AG08395 (cell line): ENCODE data around the gene TDRD1.
"Not testable (repeated sequence)": the region's sequence is repeated elsewhere in the genome, so short reads cannot be mapped to it uniquely, and the experiment has no call there.

Experiments used
- DNase-seq: peaks from one replicate; pipeline ENCODE4 v3.0.0; 2012; ENCODE audit warnings: mixed read lengths, low spot score

TDRD1 gene, protein sequence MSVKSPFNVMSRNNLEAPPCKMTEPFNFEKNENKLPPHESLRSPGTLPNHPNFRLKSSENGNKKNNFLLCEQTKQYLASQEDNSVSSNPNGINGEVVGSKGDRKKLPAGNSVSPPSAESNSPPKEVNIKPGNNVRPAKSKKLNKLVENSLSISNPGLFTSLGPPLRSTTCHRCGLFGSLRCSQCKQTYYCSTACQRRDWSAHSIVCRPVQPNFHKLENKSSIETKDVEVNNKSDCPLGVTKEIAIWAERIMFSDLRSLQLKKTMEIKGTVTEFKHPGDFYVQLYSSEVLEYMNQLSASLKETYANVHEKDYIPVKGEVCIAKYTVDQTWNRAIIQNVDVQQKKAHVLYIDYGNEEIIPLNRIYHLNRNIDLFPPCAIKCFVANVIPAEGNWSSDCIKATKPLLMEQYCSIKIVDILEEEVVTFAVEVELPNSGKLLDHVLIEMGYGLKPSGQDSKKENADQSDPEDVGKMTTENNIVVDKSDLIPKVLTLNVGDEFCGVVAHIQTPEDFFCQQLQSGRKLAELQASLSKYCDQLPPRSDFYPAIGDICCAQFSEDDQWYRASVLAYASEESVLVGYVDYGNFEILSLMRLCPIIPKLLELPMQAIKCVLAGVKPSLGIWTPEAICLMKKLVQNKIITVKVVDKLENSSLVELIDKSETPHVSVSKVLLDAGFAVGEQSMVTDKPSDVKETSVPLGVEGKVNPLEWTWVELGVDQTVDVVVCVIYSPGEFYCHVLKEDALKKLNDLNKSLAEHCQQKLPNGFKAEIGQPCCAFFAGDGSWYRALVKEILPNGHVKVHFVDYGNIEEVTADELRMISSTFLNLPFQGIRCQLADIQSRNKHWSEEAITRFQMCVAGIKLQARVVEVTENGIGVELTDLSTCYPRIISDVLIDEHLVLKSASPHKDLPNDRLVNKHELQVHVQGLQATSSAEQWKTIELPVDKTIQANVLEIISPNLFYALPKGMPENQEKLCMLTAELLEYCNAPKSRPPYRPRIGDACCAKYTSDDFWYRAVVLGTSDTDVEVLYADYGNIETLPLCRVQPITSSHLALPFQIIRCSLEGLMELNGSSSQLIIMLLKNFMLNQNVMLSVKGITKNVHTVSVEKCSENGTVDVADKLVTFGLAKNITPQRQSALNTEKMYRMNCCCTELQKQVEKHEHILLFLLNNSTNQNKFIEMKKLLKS

DNA sequence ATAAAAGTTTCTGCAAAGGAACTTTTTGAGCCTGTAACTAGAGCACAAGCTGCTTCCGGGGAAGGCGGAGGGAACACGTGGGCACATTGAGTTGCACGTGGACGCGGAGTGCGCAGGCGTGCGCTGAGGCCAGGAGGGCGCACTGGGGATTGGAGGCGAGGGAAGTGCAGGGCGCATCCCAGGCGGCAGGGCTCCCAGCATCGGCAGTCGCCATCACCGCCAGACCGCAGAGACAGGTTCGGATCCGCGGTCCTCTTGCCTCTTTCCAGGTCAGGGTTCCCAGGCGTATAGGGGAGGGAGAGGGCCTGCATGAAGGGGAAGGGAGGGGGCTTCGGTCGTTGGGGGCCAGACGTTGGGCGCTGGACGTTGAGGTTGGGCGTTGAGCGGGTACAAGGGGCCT is at the start of gene TDRD1:
TDRD1 (plus strand) TSS at position 206 of the 400 bp plus-strand sequence. CDS start 8,479 bp downstream, outside the sequence.
- no peak for DNase-seq

DNA sequence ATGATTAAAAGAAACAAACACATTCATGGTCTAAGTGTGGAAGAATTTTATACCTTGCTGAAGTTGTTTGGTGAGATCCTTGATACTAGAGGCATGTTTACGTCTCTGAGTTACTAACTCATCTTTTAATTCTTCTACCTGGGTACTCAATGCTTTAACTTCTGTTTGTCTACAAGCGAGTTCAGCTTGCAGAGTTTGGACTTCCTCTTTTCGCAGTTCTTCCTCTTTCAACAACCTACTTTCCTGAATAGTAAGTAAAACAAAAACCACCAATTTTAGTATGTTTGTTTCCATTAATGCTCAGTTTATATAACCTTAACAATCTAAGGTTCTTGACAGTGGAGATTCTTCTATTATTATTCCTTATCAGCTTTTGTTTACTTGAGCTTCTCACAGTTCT is 48.1 kb upstream of the TDRD1 start:
- no peak for DNase-seq

DNA sequence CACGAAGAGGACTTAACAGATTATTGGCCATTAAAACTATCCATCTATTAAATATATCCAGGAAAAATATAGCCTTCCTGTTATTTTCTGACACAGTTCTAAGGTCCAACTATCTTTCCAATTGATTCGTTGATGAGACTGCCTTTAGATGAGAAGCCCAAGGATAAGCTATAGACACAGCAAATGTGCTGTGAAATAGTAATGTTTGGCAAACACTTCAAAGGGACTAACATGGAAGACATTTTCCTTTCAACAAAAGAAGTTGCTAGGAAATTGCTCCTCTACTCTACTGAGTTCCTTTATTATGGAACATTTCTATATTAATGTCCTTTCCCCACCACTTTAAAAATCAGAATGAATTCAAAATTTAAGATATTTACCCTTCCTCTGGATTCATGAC is 43.7 kb upstream of the TDRD1 start:
- no peak for DNase-seq

DNA sequence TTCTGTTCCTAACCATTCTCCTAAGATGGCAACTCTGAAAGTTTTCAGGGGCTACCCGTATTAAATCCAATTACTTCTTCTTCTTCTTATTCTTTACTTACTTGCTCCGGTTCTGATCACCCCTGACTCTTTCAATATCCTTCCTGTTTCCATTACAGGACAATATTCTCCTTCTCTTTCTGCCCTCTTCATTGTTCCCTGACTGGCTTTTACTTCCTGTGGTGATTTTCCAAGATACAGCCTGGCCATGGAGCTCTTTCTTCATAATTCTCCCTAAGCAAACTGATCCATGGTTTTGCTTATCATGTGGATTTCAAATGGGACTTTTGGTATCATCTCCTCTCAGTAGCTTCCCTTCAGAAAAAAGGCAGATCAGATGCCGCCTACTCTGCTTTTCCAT is 40.6 kb upstream of the TDRD1 start:
- no peak for DNase-seq

DNA sequence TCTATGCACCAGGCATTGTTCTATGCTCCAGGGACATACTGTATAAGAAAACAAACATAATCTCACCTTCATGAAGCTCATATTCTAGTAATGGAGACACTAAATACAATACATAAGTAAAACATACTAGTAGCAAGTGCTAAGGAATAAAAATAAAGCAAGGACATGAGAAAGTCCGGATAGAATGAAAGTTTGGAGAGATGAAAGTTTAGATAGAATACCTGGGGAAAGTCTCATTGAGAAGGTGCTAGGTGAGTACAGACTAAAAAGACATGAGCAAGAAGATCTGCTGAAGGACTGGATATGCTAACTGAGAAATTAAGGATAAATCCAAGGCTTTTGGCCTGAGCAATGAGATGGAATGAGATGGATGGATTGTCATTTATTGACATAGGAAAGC is 39.1 kb upstream of the TDRD1 start:
- DNase-seq = no peak

DNA sequence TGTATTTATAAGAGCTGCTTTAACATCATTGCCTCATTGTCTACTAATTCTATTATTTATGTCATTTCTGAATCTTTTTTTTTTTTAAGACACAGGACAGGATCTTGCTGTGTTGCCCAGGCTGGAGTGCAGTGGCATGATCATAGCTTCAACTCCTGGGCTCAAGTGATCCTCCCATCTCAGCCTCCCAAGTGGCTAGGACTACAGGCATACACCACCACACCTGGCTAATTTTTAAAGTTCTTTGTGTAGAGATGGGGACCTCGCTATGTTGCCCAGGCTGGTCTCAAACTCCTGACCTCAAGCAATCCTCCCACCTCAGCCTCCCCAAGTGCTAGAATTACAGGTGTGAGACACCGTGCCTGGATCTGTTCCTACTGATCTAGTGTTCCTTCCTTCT is 38.3 kb upstream of the TDRD1 start:
- not testable (repeated sequence) for DNase-seq

DNA sequence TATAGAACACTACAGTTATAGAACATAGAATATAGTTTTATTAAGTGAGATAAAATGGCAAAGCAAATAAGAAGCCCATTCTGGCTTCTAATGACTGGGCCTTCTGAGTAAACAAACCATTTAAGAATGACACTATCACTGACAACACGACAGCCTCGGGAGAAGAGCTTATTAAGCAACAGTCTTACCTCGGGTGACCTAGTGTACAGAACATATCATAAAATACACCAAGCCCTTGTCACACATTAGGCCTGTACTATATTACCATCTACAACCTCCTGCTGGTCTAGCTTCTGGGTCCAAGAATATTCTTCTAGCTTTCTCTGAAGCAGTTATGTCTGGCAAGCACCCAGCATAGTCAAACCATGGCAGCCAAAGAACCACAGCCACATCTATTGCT is 37.1 kb upstream of the TDRD1 start:
- no peak for DNase-seq

DNA sequence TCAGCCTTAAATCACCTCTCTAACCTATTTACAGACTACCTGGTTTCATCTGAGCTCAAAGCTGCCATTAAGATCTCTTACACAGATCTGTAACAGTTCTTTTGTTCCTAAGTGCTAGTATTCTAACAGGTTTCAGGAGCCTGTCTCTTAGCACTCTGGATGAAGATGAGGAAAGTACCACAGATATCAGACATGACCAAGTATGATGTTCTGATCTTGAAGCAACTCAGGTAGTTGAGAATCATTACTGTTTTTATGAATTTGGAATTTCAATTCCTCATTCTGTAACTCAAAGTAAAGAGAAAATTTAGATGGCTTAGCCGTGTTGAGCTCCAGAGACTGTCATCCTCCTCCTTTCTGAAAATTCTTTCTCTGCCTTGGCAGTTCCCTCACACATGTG is 36.0 kb upstream of the TDRD1 start:
- no peak for DNase-seq

DNA sequence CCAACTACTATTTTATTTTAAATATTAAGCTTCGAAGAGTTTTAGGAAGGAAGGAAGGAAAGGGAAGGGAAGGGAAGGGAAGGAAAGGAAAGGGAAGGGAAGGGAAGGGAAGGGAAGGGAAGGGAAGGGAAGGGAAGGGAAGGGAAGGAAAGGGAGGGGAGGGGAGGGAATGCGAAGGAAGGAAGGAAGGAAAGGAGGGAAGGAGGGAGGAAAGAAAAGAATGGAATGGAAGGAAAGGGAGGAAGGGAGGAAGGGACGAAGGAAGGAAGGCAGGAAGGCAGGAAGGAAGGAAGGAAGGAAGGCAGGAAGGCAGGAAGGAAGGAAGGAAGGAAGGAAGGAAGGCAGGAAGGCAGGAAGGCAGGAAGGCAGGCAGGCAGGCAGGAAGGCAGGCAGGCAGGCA is 29.7 kb upstream of the TDRD1 start:
- DNase-seq = not testable (repeated sequence)

DNA sequence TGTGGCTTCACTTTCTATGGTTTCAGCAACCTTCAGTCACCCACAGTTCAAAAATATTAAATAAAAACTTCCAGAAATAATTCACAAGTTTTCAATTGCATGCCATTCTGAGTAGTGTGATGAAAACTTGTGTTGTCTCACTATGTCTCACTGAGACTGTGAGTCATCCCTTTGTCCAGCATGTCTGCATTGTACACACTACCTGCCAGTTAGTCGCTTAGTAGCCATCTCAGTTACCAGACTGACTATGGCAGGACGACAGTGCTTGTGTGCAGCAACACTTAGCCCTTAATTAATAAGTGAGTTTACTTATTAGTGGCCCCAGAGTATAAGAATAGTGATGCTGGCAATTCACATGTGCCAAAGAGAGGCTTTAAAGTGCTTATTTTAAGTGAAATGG is 27.7 kb upstream of the TDRD1 start:
- peak; percentile 75 for DNase-seq

DNA sequence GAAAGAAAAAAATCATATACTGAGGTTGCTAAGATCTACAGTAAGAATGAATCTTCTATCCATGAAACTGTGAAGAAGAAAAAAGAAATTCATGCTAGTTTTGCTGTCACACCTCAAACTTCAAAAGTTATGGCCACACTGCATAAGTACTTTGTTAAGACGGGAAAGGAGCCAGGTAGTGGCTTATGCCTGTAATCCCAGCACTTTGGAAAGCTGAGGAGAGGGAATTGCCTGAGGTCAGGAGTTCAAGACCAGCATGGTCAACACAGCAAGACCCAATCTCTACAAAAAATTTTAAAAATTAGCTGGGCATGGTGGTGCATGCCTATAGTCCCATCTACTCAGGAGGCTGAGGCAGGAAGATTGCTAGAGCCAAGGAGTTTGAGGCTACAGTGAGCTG is 27.3 kb upstream of the TDRD1 start:
- no peak for DNase-seq

DNA sequence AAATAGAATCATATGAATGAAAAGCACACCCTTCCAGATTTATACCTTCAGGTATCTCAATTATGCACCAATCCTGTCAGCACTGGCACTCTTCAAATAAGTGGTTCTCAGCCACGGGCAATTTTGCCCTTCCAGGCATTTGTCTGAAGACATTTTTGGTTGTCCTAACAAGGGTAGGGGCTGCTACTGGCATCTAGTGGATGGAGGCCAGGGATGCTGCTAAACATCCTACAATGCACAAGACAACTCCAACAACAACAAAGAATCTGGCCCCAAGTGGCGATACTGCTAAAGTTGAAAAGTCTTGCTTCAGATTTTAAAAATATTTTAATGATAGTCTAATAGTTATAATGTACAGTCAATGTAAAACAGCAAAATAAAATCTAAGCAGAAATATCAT is 21.2 kb upstream of the TDRD1 start:
- DNase-seq = no peak

DNA sequence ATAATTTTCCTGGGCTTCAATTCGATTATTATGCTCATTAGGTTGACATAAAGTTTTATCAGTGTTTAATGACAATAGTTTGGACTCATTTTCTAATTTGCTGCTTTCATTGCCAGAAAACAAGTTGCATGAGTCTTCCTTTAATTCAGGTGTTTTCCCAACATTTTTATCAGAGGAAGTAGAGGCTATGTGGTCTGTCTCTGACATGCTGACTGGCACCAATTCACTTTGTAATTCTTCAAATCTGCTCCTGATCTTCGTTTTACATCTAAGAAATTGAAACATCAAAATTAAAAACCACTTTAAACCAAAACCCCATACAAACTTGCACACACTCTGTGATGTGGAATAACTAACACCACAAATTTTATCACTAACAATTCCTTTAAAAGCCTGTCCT is 16.1 kb upstream of the TDRD1 start:
- no peak for DNase-seq

DNA sequence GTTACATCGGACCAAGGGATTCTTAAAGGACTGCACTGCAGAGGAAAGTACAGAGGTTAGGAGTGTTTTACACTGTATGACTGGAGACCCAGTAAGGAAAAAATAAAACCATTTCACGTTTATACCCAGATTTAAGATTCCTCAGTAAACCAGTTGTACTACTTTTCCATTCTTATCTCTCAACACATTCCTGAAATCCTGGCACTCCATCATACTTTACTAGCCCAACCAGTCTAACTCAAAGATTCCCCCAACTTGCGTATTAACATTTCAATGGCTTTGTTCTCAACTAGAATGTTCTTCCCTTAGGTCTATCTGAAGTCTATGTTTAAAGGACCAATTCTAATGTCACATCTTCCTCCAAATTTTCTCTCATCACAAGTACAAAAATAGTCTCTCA is 13.1 kb upstream of the TDRD1 start:
- DNase-seq = no peak

DNA sequence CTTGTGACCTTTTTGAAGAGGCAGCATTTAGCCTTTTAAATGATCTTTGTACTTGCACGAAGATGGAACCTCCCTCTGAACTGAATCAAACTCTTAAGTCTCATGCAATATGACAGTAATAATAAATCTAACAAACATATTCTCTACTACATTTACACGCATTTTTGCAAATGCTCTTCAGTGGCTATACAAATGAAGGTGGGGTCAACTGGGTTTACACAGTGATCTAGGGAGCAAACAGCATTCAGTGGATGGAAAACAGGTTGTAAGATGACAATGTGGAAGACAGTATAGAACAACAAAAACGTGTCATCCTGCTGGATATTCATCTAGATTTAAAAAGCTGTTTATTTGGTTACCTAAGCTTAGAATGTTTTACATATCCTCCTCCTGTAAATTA is 12.7 kb upstream of the TDRD1 start:
- no peak for DNase-seq

DNA sequence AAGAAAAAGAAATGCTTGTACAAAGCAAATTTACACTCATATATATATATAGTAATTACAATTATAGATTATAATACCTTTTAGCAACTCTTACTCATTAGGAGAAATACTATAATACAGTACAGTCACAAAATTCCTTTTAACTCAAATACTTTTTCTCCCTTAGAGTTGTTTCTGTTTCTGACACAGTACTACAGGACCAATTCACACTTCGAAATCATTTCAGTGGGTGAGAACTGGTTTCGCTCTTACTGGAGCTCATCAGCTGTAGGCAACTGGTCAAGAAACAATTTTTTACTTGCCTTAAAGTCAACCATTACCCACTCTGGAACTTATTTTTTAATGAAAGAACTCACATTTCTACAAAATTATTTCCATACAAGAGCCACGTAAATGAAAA is 11.2 kb upstream of the TDRD1 start:
- DNase-seq = no peak

DNA sequence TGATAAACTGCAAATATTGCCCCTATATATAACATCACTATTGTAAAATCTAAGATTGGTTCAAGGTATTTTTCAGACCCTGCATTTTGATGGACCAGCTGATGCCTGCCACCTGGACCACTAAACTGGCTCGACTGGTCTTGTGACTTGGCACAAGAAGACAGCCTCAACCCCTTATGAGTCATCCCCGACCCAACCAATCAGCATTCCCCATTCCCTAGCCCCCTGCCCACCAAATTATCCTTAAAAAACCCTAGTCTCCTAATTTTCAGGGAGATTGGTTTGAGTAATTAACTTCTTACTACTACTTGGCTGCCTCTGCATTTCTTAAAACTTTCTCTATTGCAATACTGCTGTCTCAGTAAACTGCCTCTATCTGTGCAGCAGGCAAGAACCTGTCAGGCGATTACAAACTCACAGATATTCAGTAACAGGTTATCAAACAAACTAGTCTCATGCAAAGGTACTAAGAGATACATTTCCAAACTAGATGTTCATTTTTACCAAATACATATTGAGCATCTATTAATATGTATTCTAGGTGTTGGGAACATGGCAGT is 10.6 kb upstream of the TDRD1 start:
- DNase-seq = no peak

DNA sequence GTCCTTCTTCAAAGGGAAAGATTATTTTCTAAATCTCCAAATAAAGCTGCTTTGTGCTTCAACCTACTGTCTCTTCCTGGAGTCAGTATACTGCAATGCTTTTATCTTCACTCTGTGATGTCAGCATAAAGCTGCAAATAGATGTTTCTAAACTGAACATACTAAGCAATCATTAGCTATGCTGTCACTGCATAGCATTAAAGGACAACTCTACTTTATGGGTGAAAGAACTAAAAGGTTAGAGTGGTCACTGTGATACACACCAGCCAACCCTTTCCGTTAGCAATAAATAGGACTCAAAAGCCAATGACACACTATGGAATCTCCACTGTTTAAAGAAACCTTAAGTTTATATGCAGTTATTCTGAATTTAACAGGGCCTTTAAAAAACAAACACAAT is 6.9 kb upstream of the TDRD1 start:
- DNase-seq = peak; percentile 4

DNA sequence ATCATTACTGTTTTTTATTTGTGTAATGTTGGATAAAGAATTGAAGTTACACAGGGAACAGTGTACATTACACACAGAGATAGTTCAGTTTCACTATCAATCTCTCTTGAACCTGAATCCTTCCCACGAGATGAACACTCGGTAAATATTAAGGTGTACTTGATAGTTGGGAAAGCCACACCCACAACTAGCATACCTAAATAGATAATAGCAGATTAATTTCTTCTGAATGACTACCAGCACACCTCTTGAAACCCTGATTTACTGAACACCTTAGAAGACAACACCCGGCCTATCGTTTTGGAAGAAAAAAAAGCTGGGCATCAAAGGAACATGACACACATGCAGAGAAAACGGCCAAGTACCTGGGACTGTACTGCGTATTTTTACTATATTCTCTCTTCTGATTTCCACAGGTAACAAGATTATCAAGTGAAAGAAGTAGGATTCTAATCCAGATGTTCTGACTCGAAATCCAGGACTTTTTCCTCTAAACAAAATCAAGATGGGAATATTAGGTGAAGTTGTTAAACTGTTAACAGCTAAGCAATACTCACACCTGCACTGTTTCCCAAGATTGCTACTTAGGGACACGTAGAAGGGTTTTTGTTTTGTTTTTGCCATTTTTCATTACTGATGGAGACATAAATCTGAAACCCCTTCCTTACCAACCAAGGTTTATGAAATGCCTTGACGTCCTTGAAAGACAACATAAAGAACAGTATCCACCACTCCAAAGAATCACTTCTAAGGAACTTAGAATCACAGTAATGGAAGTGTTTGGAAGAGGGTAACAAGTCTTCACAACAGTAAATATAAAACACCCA is 6.2 kb upstream of the TDRD1 start:
- DNase-seq = peak; percentile 6

DNA sequence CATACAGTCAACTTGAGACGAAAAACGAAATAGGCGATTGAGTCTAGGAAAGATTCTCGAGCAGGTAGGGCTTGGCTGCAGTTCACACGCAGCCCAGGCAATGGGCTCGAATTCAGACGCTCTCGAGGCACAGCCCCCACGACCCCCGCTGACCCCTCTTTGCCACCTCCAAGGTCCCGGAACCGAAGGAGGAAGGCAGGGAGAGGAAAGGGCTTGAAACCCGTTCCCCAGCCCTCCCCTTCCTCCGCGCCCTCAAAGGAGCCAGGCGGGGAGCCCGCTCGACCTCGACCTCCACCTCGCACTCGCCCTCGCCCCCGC is 5.6 kb upstream of the TDRD1 start:
- DNase-seq = no peak

DNA sequence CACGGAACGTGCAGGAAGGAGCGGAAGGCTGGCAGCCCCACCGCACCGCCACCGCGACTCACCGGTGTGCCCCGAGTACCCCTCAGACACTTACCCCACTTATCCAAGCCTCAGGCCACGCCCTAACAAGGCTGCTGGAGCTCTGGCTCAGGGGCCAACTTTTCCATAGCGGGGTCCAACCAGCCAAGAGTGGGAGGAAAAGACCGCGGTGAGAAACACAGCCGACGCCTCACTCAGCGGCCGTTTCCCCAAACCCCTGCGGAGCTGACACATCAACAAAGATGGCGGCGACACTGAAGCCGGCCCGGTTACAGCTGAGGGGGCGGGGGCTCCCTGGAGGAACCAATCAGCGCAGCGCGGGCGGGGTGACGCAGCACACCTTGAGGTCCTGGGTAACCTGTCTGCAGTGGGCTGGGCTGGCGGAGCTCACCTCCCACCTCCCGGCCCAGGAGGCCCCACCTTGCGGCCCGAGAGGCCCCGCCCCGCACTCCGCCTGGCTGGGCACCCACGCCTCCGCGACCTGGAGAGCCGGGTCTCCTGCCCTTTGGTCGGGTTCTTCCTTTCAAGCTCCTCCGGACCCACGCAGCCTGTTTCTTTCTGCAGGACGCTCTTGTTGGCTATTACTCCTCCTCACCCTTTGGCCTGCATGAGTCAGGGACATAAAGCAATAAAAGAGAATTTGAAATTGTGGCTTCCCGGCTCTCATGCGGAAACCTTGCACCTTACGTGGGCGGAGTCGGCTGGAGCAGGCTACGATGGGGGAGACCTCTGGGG is 5.0 kb upstream of the TDRD1 start, which contains the start of gene CCDC186:
CCDC186 (minus strand) TSS at position 283 of the 774 bp plus-strand sequence. CDS start 10,935 bp downstream, outside the sequence.
- peak; percentile 93 for DNase-seq
